Measurements from ENCODE around the gene CCDC24. TPM values are rescaled to one million over a fixed set of nuclear protein-coding genes. Genes with fewer than 3 reads are reported as not detected.

CCDC24 gene
- total RNA-seq, 1 donor from 2014 or later: 1.5 TPM

GRCh38 chr1:43980255-43981134 is 10.9 kb upstream of the CCDC24 start:
- no peak for DNase-seq (ENCODE audit: low read depth)

- no peak for DNase-seq (ENCODE audit: low read depth)
Observed at GRCh38 chr1:43981135-43981491, 10.3 kb upstream of the CCDC24 start.

GRCh38 chr1:43981636-43982035 is 9.8 kb upstream of the CCDC24 start:
- no peak for DNase-seq (ENCODE audit: low read depth)

- DNase-seq (ENCODE audit: low read depth): no peak
Observed at GRCh38 chr1:43982241-43982640, 9.2 kb upstream of the CCDC24 start.

GRCh38 chr1:43982808-43983207 is 8.6 kb upstream of the CCDC24 start:
- no peak for DNase-seq (ENCODE audit: low read depth)

GRCh38 chr1:43983253-43983899 is 8.0 kb upstream of the CCDC24 start:
- no peak for DNase-seq (ENCODE audit: low read depth)

GRCh38 chr1:43984855-43985254 is 6.5 kb upstream of the CCDC24 start:
- DNase-seq (ENCODE audit: low read depth): no peak

GRCh38 chr1:43985984-43986595 is 5.3 kb upstream of the CCDC24 start:
- DNase-seq (ENCODE audit: low read depth): no peak

- no peak for DNase-seq (ENCODE audit: low read depth)
Observed at GRCh38 chr1:43986712-43987111, 4.7 kb upstream of the CCDC24 start.

- DNase-seq (ENCODE audit: low read depth): no peak
Observed at GRCh38 chr1:43987159-43987902, 4.1 kb upstream of the CCDC24 start.

- DNase-seq (ENCODE audit: low read depth): no peak
Observed at GRCh38 chr1:43990271-43991199, 864 bp upstream of the CCDC24 start.

- no peak for DNase-seq (ENCODE audit: low read depth)
Observed at GRCh38 chr1:43991200-43991475, 261 bp upstream of the CCDC24 start.

- no peak for DNase-seq (ENCODE audit: low read depth)
Observed at GRCh38 chr1:43992232-43992995, 1.0 kb downstream of the CCDC24 start.

- no peak for DNase-seq (ENCODE audit: low read depth)
Observed at GRCh38 chr1:43993206-43993914, 2.0 kb downstream of the CCDC24 start.

GRCh38 chr1:43994071-43994470 is 2.7 kb downstream of the CCDC24 start:
- no peak for DNase-seq (ENCODE audit: low read depth)

GRCh38 chr1:43994794-43995790 is 3.7 kb downstream of the CCDC24 start:
- DNase-seq (ENCODE audit: low read depth): no peak

GRCh38 chr1:43995984-43996732 is 4.8 kb downstream of the CCDC24 start:
- DNase-seq (ENCODE audit: low read depth): no peak
